ENCODE measurements around the gene CMSS1.

DNA sequence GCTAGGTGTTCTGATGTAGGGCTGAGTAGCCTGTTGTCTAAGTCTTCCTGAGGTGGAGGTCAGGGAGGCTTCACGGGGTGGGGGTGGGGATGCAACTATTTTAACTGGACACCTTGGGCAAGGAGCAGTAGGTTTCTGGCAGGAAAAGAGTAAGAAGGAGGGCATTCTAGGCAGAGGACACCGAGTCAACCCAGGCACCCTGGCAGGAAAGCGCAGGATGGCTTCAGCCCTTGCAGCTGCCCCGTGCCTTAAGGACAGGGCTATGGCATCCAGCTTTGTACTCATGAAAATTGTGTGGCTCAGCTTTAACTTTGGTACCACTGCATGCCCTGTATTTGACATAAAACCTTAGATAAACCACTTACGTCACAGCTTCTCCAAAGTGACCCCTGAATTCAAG is 303.0 kb downstream of the CMSS1 start:
- TF ChIP-seq, protein P1, sequence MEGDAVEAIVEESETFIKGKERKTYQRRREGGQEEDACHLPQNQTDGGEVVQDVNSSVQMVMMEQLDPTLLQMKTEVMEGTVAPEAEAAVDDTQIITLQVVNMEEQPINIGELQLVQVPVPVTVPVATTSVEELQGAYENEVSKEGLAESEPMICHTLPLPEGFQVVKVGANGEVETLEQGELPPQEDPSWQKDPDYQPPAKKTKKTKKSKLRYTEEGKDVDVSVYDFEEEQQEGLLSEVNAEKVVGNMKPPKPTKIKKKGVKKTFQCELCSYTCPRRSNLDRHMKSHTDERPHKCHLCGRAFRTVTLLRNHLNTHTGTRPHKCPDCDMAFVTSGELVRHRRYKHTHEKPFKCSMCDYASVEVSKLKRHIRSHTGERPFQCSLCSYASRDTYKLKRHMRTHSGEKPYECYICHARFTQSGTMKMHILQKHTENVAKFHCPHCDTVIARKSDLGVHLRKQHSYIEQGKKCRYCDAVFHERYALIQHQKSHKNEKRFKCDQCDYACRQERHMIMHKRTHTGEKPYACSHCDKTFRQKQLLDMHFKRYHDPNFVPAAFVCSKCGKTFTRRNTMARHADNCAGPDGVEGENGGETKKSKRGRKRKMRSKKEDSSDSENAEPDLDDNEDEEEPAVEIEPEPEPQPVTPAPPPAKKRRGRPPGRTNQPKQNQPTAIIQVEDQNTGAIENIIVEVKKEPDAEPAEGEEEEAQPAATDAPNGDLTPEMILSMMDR (IDR thresholded peaks at IDR 0.05; ENCODE audit: low read length) = no peak
- no peak for TF ChIP-seq EZH2 (IDR thresholded peaks at IDR 0.05; ENCODE audit: borderline replicate concordance, low read length)

Data from OCI-LY1 (cell line).